OCI-LY7 (cell line): Measurements from ENCODE around the gene RIPOR1. TPM values are rescaled to one million over a fixed set of nuclear protein-coding genes. Genes with fewer than 3 reads are reported as not detected.

ENCODE experiments used
- BruUV-seq: library from RNA; stranded (reverse); fragments of 400-500 nt; replicated peaks from 2 replicates; lab custom pipeline; 2021; lab: Mats Ljungman, UMichigan
- CTCF ChIA-PET: fragments of 300-600 bp; sonication (Branson Sonifier 250); formaldehyde crosslinking; loops from one replicate; lab custom pipeline; 2022; ENCODE audit warnings: antibody characterized with exemption; ENCODE audit not compliant: unreplicated experiment; lab: Charles Lee
- POLR2A ChIA-PET: fragments of 300-600 bp; sonication (Branson Sonifier 250); formaldehyde crosslinking; loops from one replicate; lab custom pipeline; 2022; ENCODE audit warnings: antibody characterized with exemption; lab: Charles Lee
- DNase-seq: peaks from one replicate; pipeline ENCODE4 v3.0.0-alpha.2; 2015; ENCODE audit warnings: low spot score
- H2AFZ ChIP-seq: fragments of 200-600 bp; sonication (generic), shearing (Covaris generic); 2 replicates; pipeline ENCODE4 v1.6.1; 2014; ENCODE audit warnings: mild to moderate bottlenecking, antibody characterized with exemption, low read length, moderate library complexity
- H3K27ac ChIP-seq: fragments of 200-600 bp; sonication (generic); 2 replicates; pipeline ENCODE4 v1.5.1; 2014; ENCODE audit warnings: mixed run types, low read depth, mild to moderate bottlenecking, moderate library complexity, low read length, inconsistent platforms; ENCODE audit not compliant: poor library complexity, severe bottlenecking
- H3K36me3 ChIP-seq: fragments of 200-600 bp; sonication (generic); 2 replicates; pipeline ENCODE4 v1.6.1; 2014; ENCODE audit warnings: mild to moderate bottlenecking, antibody characterized with exemption, low read length, moderate library complexity, mixed read lengths; ENCODE audit not compliant: insufficient read depth
- H3K4me1 ChIP-seq: fragments of 200-600 bp; sonication (generic); 2 replicates; pipeline ENCODE4 v1.5.1; 2014; ENCODE audit warnings: mild to moderate bottlenecking, low read length; ENCODE audit not compliant: insufficient read depth, poor library complexity, severe bottlenecking
- H3K4me2 ChIP-seq: fragments of 200-600 bp; sonication (generic); 2 replicates; pipeline ENCODE4 v1.6.1; 2014; ENCODE audit warnings: mild to moderate bottlenecking, low read length
- H3K4me3 ChIP-seq: fragments of 200-600 bp; sonication (generic); 2 replicates; pipeline ENCODE4 v1.5.1; 2014; ENCODE audit warnings: mild to moderate bottlenecking, low read depth, low read length; ENCODE audit not compliant: poor library complexity, severe bottlenecking
- H3K79me2 ChIP-seq: fragments of 200-600 bp; sonication (generic); 2 replicates; pipeline ENCODE4 v1.6.1; 2016; ENCODE audit warnings: low read depth, mild to moderate bottlenecking, low read length, moderate library complexity, mixed read lengths; ENCODE audit not compliant: insufficient read depth
- H3K9me2 ChIP-seq: fragments of 200-600 bp; sonication (generic); 2 replicates; pipeline ENCODE4 v1.6.1; 2016; ENCODE audit warnings: mild to moderate bottlenecking, low read length, mixed read lengths; ENCODE audit not compliant: insufficient read depth
- H3K9me3 ChIP-seq: fragments of 200-600 bp; sonication (generic); 2 replicates; pipeline ENCODE4 v1.6.1; 2014; ENCODE audit warnings: mild to moderate bottlenecking, mixed run types, low read length, mixed read lengths
- H4K20me1 ChIP-seq: fragments of 200-600 bp; sonication (generic); 2 replicates; pipeline ENCODE4 v1.6.1; 2014; ENCODE audit warnings: mild to moderate bottlenecking, antibody characterized with exemption, low read length, moderate library complexity, mixed read lengths; ENCODE audit not compliant: insufficient read depth
- EZH2phosphoT487 ChIP-seq: fragments of 200-600 bp; sonication (generic); IDR thresholded peaks from 2 replicates; pipeline ENCODE4 v1.6.1; 2018; ENCODE audit warnings: low read depth, borderline replicate concordance, mild to moderate bottlenecking, mixed run types, antibody characterized with exemption, low read length, moderate library complexity, mixed read lengths
- intact Hi-C: fragments of 100-400 bp; cut with micrococcal nuclease; formaldehyde crosslinking; loops from one replicate; pipeline ENCODE4 v1.10.0; 2022; ENCODE audit not compliant: unreplicated experiment
- total RNA-seq, 2 experiments: library from RNA; depleted of rRNA in 1 of 2; stranded (reverse); fragments of >200 nt in 1 of 2; shearing (Covaris generic) in 1 of 2; gene quantifications; 2 replicates each; pipeline ENCODE4 v1.2.3, GENCODE V29; 2014 to 2022
- TF ChIP-seq, protein P1 (sequence below): fragments of 200-600 bp; sonication (generic); conservative IDR thresholded peaks from 2 replicates; pipeline ENCODE4 v1.5.1; 2014; ENCODE audit warnings: mild to moderate bottlenecking, antibody characterized with exemption, low read length, moderate library complexity, mixed read lengths

Gene RIPOR1
- total RNA-seq, 2 experiments from 2014 or later = 9.7 to 40.2 TPM

DNA sequence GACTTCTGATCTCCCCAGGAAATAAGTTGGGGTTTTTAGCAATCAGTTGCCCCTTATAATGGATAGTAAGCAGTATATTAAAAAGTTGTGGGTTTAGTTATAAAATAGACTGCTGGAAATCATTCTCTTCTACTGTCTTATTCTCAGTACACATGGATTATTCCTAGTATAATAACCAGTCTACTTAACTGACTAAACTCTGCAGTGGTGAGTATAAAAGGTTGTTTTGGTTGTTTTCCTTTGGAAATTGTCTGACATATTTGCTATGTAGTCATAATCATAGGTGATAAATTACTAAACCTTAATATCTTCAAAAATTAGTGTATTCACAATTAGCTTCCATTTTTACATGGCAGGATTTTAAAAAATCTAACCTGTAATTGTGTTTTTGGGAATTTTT is 65.1 kb downstream of the RIPOR1 start:
- no TSS peak for BruUV-seq
- H3K4me3 ChIP-seq = no peak overlapping the region
- no peak overlapping the region for H3K27ac ChIP-seq
- CTCF ChIA-PET = interaction anchor here (0.7 kb wide), 1 partner anchor 37 kb away, joined by 4 read pairs; no protein-coding TSS in a partner anchor
- no peak for DNase-seq
- POLR2A ChIA-PET = interaction anchor here (0.6 to 0.7 kb wide), 2 partner anchors 174 to 797 kb away, joined by 3 to 4 read pairs; no protein-coding TSS in a partner anchor
- no peaks in the 10 kb centered on the region for H3K9me2 ChIP-seq
- no peak overlapping the region for H2AFZ ChIP-seq
- no peaks in the 10 kb centered on the region for H3K9me3 ChIP-seq
- peaks cover 62% of the 10 kb centered on the region for H3K36me3 ChIP-seq
- no peak overlapping the region for H3K4me2 ChIP-seq
- peaks cover 4% of the 10 kb centered on the region for H3K4me1 ChIP-seq
- intact Hi-C loops = no loop called here
- peaks cover 79% of the 10 kb centered on the region for H3K79me2 ChIP-seq
- TF ChIP-seq, protein P1, sequence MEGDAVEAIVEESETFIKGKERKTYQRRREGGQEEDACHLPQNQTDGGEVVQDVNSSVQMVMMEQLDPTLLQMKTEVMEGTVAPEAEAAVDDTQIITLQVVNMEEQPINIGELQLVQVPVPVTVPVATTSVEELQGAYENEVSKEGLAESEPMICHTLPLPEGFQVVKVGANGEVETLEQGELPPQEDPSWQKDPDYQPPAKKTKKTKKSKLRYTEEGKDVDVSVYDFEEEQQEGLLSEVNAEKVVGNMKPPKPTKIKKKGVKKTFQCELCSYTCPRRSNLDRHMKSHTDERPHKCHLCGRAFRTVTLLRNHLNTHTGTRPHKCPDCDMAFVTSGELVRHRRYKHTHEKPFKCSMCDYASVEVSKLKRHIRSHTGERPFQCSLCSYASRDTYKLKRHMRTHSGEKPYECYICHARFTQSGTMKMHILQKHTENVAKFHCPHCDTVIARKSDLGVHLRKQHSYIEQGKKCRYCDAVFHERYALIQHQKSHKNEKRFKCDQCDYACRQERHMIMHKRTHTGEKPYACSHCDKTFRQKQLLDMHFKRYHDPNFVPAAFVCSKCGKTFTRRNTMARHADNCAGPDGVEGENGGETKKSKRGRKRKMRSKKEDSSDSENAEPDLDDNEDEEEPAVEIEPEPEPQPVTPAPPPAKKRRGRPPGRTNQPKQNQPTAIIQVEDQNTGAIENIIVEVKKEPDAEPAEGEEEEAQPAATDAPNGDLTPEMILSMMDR = no peak
- TF ChIP-seq EZH2phosphoT487 = no peak
- no peaks in the 10 kb centered on the region; the same call in 1 of the 2 replicates for H4K20me1 ChIP-seq

DNA sequence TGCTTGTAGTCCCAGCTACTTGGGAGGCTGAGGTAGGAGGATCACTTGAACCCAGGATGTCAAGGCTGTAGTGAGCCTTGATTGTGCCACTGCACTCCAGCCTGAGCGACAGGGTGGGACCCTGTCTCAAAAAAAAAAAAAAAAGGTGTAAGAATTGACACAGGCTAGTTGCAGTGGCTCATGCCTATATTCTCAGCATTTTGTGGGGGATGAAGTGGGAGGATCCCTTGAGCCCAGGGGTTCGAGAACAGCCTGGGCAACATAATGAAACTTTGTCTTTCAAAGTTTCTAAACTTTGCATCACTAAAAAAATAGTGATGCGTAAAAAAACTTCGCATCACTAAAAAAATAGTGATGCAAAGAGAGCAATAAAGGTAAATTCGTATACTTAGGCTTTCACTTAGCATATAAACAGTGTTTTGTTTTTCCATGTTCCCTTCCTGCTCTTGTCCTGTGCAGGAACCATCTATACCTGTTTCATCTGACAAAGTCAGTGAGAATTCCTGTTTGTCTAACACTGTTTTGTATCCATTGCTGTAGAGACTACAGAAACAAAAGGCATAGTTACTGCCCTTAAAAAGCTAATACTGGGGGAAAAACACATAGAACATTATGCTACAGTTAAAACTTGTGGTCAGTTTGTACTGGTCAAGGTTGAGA is 65.8 kb downstream of the RIPOR1 start:
- no peaks in the 10 kb centered on the region; the same call in 1 of the 2 replicates for H4K20me1 ChIP-seq
- H2AFZ ChIP-seq = no peak overlapping the region
- H3K9me3 ChIP-seq = no peaks in the 10 kb centered on the region
- H3K4me2 ChIP-seq = no peak overlapping the region
- DNase-seq = no peak
- no peaks in the 10 kb centered on the region for H3K9me2 ChIP-seq
- H3K79me2 ChIP-seq = peaks cover 85% of the 10 kb centered on the region
- H3K36me3 ChIP-seq = peaks cover 61% of the 10 kb centered on the region
- no peak for TF ChIP-seq EZH2phosphoT487
- TF ChIP-seq, protein P1 = no peak
- peaks cover 4% of the 10 kb centered on the region for H3K4me1 ChIP-seq
- no peak overlapping the region for H3K4me3 ChIP-seq
- CTCF ChIA-PET = interaction anchor here (0.7 kb wide), 1 partner anchor 36 kb away, joined by 4 read pairs; no protein-coding TSS in a partner anchor
- POLR2A ChIA-PET = no interaction called here
- BruUV-seq = no TSS peak
- H3K27ac ChIP-seq = no peak overlapping the region
- intact Hi-C loops = no loop called here

DNA sequence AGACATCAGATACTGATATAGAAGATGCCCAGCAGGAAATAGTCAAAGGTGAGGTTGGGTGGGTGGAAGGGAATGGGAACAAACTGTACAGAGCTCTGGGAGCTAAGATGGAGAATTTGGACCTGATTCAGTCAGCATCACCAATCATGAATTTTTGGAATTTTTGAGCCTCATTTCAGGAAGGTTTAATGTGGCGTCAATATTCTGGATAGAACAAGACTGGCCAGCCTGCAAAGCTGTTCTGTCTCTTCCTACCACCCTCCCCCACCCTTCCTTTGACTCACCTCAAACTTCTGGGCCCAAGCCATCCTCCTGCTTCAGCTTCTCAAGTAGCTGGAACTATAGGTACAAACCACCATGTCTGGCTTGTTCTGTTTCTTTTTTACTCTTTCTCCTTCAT is 66.3 kb downstream of the RIPOR1 start:
- Histone ChIP-seq H3K36me3 (peaks cover 61% of the 10 kb centered on the region), H3K4me2 (no peak overlapping the region), H3K79me2 (peaks cover 91% of the 10 kb centered on the region), H3K9me2 (no peaks in the 10 kb centered on the region), H3K27ac (no peak overlapping the region), H3K4me3 (no peak overlapping the region), H2AFZ (no peak overlapping the region), H4K20me1 (no peaks in the 10 kb centered on the region; the same call in 1 of the 2 replicates), H3K9me3 (no peaks in the 10 kb centered on the region), H3K4me1 (peaks cover 4% of the 10 kb centered on the region)
- intact Hi-C loops = no loop called here
- CTCF ChIA-PET = interaction anchor here (0.7 kb wide), 1 partner anchor 1859 kb away, joined by 6 read pairs; no protein-coding TSS in a partner anchor
- TF ChIP-seq, protein P1 = no peak
- TF ChIP-seq EZH2phosphoT487 = no peak
- no TSS peak for BruUV-seq
- POLR2A ChIA-PET = interaction anchor here (0.6 to 0.8 kb wide), 3 partner anchors 16 to 35 kb away, joined by 3 to 6 read pairs (median 3); no protein-coding TSS in a partner anchor
- no peak for DNase-seq
